GM12878 (cell line): ENCODE measurements around the gene PLGRKT.

Source experiments
- ASH2L ChIP-seq: fragments of 300-600, 200-600 bp; sonication (generic); IDR thresholded peaks from 2 replicates; pipeline ENCODE4 v1.6.1; 2017; ENCODE audit warnings: low read depth, mild to moderate bottlenecking, borderline replicate concordance
- BCLAF1 ChIP-seq: fragments of 450-650 bp; IDR thresholded peaks from 2 replicates; pipeline ENCODE4 v1.6.1; 2017; ENCODE audit warnings: antibody characterized with exemption, mild to moderate bottlenecking, moderate library complexity
- BHLHE40 ChIP-seq, 2 experiments: fragments of 450-650 bp in 1 of 2; IDR thresholded peaks; 2 replicates each; pipeline ENCODE4 v1.6.1; 2011 to 2017; ENCODE audit warnings: low read depth in 2 of 2, borderline replicate concordance in 1 of 2, improper control_type of control experiment in 1 of 2, low read length in 1 of 2, mild to moderate bottlenecking in 1 of 2
- CTCF ChIP-seq, 3 experiments: IDR thresholded peaks in 2 of 3; conservative IDR thresholded peaks in 1 of 3; 2 replicates each; pipeline ENCODE4 v1.5.1; 2011; ENCODE audit warnings: low read depth in 3 of 3, low read length in 3 of 3, mild to moderate bottlenecking in 3 of 3, control low read depth in 2 of 3, moderate library complexity in 2 of 3, inconsistent platforms in 1 of 3, mixed read lengths in 1 of 3; ENCODE audit not compliant: control insufficient read depth in 2 of 3, insufficient read depth in 1 of 3; ENCODE audit errors: extremely low read depth in 1 of 3
- CUX1 ChIP-seq: IDR thresholded peaks from 2 replicates; pipeline ENCODE4 v1.6.1; 2012; ENCODE audit warnings: improper control_type of control experiment, low read depth, low read length; ENCODE audit not compliant: insufficient replicate concordance
- EP300 ChIP-seq, 2 experiments: fragments of 150-350 bp in 1 of 2; IDR thresholded peaks; 2 replicates each; pipeline ENCODE4 v1.6.1; 2011 to 2012; ENCODE audit warnings: low read depth in 2 of 2, low read length in 2 of 2, borderline replicate concordance in 1 of 2, improper control_type of control experiment in 1 of 2, inconsistent platforms in 1 of 2; ENCODE audit not compliant: control insufficient read depth in 1 of 2
- POLR2A ChIP-seq: IDR thresholded peaks from 2 replicates; pipeline ENCODE4 v1.6.1; 2011; ENCODE audit warnings: low read depth, mild to moderate bottlenecking, low read length
- POLR2AphosphoS5 ChIP-seq: IDR thresholded peaks from 2 replicates; pipeline ENCODE4 v1.6.1; 2011; ENCODE audit warnings: mild to moderate bottlenecking, low read length, inconsistent platforms
- SIN3A ChIP-seq: IDR thresholded peaks from 2 replicates; pipeline ENCODE4 v1.6.1; 2012; ENCODE audit warnings: low read depth, low read length, improper control_type of control experiment
- SREBF2 ChIP-seq: IDR thresholded peaks from 2 replicates; pipeline ENCODE4 v1.6.1; 2012; ENCODE audit warnings: mild to moderate bottlenecking, low read length
- ZNF274 ChIP-seq: IDR thresholded peaks from one replicate; pipeline ENCODE4 v1.8.0; 2011; ENCODE audit not compliant: insufficient read length, insufficient read depth

- TF ChIP-seq BCLAF1 (no peak), CTCF (IDR thresholded peaks at IDR 0.05 in 2 of 3, conservative IDR thresholded peaks at IDR 0.05 in 1 of 3; ENCODE audit: control insufficient read depth in 2 of 3, extremely low read depth in 1 of 3, insufficient read depth in 1 of 3, low read depth in 3 of 3, low read length in 3 of 3) (no peak), CUX1 (no peak), POLR2A (no peak), POLR2AphosphoS5 (no peak), SREBF2 (no peak), ZNF274 (no peak), SIN3A (no peak), EP300 (IDR thresholded peaks at IDR 0.05; ENCODE audit: borderline replicate concordance in 1 of 2, control insufficient read depth in 1 of 2, low read depth in 2 of 2, low read length in 2 of 2) (no peak), BHLHE40 (IDR thresholded peaks at IDR 0.05; ENCODE audit: borderline replicate concordance in 1 of 2, low read depth in 2 of 2, low read length in 1 of 2) (peak in 1 of 2 experiments; percentile 60; a peak in 2 of 4 replicates), ASH2L (no peak)
These were observed 9.6 kb upstream of the PLGRKT start for GRCh38 chr9:5447337-5447736.
